Body of pancreas (tissue), 4 donors: ENCODE data around the gene GPR176.

Source experiments
- POLR2A ChIP-seq, 3 donors: fragments of 450-650 bp; IDR thresholded peaks; one replicate each; pipeline ENCODE4 v1.6.1; 2016; ENCODE audit warnings: antibody characterized with exemption in 3 of 3, mild to moderate bottlenecking in 2 of 3
- TF ChIP-seq, protein P1 (sequence below), 7 experiments: fragments of 450-650 bp in 4 of 7; fragments of 200-600 bp in 3 of 7; sonication (generic) in 3 of 7; IDR thresholded peaks; one replicate each; pipeline ENCODE4 v1.5.1; 2016 to 2019; ENCODE audit warnings: antibody characterized with exemption in 7 of 7

DNA sequence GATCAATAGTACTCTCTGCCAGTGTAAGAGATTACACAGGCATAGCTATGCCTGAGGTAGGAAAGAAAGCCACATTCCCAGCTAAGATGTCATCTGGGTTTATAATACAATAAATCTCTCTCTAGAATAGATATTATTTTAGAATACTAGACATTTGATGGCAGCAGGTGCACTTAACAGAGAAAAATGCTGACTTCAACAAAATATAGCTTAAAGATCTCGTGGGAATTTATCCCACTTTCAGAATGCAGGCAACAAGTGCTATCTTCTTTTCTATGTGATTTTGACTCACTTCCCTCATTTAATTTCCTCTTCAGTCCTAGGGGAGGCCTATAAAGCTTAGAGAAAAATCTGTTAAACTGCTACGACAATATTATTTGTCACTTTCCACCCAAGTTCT lies 76.5 kb downstream of the GPR176 start:
- TF ChIP-seq, protein P1, sequence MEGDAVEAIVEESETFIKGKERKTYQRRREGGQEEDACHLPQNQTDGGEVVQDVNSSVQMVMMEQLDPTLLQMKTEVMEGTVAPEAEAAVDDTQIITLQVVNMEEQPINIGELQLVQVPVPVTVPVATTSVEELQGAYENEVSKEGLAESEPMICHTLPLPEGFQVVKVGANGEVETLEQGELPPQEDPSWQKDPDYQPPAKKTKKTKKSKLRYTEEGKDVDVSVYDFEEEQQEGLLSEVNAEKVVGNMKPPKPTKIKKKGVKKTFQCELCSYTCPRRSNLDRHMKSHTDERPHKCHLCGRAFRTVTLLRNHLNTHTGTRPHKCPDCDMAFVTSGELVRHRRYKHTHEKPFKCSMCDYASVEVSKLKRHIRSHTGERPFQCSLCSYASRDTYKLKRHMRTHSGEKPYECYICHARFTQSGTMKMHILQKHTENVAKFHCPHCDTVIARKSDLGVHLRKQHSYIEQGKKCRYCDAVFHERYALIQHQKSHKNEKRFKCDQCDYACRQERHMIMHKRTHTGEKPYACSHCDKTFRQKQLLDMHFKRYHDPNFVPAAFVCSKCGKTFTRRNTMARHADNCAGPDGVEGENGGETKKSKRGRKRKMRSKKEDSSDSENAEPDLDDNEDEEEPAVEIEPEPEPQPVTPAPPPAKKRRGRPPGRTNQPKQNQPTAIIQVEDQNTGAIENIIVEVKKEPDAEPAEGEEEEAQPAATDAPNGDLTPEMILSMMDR (IDR thresholded peaks at IDR 0.05): no peak
- TF ChIP-seq POLR2A (IDR thresholded peaks at IDR 0.05): no peak
